ENCODE measurements around the gene CTU2.

DNA sequence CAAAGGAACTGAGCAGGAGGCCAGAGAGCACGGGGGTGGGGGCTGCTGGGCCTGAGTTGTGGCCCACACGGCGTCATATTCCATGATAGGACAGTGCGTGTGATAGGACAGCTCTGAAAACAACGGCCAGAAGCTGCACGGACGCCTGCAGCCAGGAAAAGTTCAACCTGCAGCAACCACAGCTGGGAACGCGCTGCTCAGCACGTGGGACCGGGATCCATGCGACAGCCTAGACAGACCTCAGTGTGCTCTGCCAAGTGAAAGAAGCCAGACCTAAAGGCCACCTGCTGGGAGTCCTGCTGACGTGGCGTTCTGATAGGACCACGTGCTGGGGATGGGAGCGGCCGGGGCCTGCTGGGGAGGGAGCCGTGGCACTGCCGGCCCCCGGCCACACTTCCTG, 21.6 kb downstream of the CTU2 start:
- TF ChIP-seq, protein P1, sequence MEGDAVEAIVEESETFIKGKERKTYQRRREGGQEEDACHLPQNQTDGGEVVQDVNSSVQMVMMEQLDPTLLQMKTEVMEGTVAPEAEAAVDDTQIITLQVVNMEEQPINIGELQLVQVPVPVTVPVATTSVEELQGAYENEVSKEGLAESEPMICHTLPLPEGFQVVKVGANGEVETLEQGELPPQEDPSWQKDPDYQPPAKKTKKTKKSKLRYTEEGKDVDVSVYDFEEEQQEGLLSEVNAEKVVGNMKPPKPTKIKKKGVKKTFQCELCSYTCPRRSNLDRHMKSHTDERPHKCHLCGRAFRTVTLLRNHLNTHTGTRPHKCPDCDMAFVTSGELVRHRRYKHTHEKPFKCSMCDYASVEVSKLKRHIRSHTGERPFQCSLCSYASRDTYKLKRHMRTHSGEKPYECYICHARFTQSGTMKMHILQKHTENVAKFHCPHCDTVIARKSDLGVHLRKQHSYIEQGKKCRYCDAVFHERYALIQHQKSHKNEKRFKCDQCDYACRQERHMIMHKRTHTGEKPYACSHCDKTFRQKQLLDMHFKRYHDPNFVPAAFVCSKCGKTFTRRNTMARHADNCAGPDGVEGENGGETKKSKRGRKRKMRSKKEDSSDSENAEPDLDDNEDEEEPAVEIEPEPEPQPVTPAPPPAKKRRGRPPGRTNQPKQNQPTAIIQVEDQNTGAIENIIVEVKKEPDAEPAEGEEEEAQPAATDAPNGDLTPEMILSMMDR (IDR thresholded peaks at IDR 0.05): no peak
- TF ChIP-seq EZH2 (IDR thresholded peaks at IDR 0.05; ENCODE audit: borderline replicate concordance, insufficient read depth, low read depth, low read length, poor library complexity, severe bottlenecking): no peak
